NCI-H2227 (cell line): ENCODE measurements around the gene ALKBH3.

ENCODE experiments used
- DNase-seq: peaks from one replicate; lab custom pipeline; 2025; ENCODE audit not compliant: unreplicated experiment; lab: John Stamatoyannopoulos, UW

The ALKBH3 gene

GRCh38 chr11:43937434-43938411 is 57.1 kb downstream of the ALKBH3 start:
- no peak for DNase-seq

DNA sequence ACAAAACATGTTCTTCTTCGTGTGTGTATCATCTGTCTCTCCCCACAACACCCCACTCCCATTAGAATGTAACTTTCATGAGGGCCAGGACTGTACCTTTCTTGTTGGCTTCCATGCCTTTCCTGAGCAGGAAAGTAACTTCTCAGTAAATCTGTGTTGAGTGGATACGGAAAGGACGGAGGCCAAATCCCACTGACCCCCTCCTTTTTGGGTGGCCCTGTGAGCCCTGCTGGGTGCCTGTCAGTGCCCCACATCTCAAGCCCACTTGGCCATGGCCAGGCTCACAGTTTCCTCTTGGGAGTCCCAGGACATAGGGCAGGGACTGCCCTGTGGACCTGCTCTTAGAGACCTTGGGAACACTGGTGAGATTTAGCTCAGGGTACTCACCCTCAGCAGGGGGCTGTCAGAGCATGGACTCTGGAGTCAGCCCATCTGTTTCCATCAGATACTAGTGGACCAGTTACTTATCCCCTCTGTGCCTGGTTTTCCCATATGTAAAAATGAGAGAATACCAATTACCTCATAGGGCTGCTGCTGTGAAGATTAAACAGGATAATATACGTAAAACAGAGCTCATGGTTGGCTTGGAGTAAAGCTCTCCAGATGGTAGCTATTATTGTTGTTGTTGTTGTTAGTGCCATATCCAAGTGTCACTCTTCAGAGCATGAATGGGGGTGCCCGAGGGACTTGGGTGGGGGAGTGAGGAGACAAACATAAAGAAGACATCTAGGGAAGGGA is 60.8 kb downstream of the ALKBH3 start:
- DNase-seq, result no peak

- peak; percentile 63 for DNase-seq
Measured at GRCh38 chr11:43942662-43943371, 62.2 kb downstream of the ALKBH3 start.

DNA sequence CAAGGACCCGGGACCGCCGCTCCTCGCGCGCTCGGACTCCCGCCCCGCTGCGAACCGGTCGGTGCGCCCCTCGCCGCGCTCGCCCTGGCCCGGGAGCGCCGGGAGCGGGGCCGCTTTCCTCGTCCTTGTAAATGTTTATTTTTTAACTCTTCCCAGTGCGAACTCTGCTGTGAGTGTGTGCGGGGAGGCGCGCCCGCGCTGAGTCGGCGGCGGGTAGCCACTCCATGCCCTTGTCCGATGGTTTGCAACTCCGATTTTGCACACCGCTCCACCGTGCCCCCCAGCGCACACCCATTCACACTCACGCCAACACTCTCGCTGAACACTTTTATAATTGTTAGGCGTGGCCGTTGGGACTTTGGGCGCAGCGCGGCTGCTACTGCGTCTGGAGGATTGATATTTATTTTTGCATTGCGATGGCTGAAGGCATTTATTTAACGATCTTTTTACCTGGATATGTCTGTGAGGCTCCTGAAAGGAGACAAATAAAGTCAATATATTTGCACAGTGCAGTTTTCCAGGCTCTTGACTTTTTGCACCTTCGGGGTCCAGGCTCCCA is 62.8 kb downstream of the ALKBH3 start:
- DNase-seq, result peak; percentile 63

DNA sequence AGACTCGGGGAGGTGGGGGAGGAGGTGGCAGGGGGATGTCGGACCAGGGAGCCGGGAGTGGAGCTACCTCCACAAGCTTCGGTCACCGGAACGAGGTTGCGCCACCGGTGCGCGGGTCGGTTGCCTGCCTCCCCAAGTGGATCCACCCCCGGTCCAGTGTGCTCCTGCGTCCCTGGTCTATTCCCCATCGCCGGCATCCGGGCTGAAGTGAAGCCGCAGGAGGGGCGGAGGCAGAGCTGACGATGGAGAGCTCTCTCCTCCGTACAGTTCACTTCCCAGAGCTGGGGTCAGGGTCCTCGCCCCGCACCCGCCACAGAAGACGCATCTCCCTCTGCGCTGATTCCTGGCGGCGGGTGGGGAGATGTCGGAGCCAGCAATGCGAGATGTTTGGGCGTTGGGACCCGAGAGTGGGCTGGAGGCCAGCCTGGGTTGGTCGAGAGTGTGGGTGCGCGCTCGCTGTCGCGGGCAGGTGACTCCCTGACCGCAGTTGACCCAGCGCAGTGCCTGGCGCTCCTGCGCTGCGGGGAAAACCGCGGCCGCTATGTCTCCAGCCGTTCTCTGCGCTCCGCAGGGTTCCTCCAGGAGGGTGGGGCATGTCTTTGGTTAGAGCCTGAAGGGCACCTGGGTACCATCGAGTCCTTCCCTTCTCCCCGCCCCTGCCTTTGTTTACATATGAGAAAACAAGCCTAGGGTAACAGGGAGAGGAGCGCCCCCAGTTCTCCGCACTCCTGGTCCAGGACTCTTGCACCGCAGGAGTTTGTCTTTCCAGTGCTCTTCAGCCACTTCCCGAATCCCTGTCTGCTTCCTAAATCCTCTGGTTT is 63.5 kb downstream of the ALKBH3 start:
- peak; percentile 60 for DNase-seq

GRCh38 chr11:43944761-43945311 is 64.2 kb downstream of the ALKBH3 start:
- peak; percentile 58 for DNase-seq

- DNase-seq, result peak; percentile 56
Measured at GRCh38 chr11:43947003-43947500, 66.4 kb downstream of the ALKBH3 start.

- DNase-seq, result no peak
Measured at GRCh38 chr11:43947815-43948214, 67.2 kb downstream of the ALKBH3 start.

DNA sequence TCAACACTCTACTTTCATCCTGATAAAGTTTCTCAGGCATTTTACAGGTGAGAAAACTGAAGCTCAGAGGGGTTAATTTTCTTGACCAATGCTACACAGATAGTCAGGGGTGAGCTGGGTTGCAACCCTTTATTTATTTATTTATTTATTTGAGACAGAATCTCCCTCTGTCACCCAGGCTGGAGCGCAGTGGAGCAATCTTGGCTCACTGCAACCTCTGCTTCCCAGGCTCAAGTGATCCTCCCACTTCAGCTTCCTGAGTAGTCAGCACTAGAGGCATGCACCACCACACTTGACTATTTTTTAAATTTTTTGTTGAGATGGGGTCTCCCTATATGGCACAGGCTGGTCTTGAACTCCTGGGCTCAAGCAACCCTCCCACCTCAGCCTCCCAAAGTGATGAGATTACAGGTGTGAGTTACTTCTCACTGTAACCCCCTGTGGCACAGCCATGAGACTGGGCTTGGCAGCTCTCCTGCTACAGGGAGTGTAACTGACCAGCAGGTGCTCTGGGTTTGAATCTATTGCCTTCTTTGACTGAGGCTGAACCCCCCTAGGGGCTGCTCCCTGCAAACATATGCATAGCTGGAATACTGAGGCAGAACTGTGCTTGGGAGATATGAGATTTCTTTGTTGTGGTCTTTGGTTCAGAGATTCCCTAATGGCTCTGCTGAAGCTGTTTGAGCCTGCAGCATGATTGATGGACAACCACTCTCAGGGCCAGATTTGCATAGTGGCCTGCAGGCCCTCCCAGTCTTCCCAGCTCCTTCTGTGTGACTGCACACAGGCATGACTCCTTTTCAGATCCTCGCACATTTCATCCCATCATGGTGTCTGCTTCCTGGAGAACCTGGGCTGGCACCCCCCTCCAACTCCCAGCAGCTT is 68.0 kb downstream of the ALKBH3 start:
- no peak for DNase-seq

- no peak for DNase-seq
Measured at GRCh38 chr11:43950311-43950855, 69.8 kb downstream of the ALKBH3 start.

- no peak for DNase-seq
Measured at GRCh38 chr11:43951231-43951630, 70.6 kb downstream of the ALKBH3 start.

GRCh38 chr11:43952020-43952400 is 71.4 kb downstream of the ALKBH3 start:
- no peak for DNase-seq

DNA sequence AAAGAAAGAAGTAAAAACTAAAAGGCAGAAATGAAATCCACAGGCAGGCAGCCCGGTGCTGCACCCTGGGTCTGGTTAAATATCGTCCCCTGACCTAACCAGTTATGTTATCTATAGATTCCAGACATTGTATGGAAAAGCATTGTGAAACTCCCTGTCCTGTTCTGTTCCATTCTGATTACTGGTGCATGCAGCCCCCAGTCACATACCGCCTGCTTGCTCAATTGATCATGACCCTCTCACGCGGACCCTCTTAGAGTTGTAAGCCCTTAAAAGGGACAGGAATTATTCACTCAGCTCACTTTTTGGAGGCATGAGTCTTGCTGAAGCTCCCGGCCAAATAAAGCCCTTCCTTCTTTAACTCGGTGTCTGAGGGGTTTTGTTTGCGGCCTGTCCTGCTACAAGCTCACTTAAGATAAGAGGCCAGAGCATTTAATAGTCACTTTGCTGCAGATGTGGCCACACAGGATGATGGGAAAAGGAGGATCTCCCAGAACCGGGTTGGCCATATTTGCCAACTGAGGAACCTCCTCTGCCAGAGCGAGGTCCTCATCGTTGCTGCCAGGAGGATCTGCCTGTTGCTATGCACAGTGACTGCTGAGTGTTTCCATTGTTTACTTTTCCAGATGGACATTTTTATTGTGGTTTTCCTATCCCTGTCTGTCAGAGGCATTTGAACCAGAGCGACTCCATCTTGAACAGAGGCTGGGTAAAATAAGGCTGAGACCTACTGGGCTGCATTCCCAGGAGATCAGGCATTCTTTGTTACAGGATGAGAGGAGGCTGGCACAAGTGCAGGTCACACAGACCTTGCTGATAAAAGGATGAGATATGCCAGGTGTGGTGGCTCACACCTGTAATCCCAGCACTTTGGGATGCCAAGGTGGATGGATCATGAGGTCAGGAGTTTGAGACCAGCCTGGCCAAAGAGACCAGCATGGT is 72.0 kb downstream of the ALKBH3 start:
- DNase-seq, result no peak

GRCh38 chr11:43953521-43953920 is 72.9 kb downstream of the ALKBH3 start:
- DNase-seq, result no peak

GRCh38 chr11:43954241-43954640 is 73.6 kb downstream of the ALKBH3 start:
- no peak for DNase-seq

DNA sequence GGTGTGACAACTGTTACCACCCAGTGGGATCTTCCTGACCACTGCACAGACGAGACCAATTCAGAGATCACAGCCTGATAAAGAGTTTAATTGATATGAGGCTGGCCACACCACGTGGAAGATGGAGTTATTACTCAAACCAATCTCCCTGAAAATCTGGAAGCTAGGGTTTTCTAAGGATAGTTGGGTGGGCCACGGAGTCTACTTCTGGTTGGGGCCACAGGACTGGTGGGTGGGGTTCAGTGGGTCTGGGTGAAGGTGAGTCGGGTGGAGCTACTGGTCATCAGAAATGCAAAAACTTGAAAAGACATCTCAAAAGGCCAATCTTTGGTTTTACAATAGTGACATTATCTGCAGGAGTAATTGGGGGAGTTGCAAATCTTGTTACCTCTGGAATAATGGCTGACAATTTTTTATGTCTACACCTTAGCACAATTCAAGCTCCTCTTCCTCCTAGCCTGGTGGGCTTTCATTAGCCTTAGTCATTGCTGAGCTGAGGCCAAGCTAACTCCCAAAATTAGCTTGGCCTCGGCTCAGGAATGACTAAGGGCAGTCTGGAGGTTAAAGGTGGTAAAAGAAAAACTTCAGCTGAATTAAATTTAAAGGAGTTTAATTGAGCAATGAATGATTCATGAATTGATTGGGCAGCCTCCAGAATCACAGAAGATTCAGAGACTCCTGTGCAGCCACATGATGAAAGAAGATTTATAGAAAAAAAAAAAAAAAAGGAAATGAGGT is 74.9 kb downstream of the ALKBH3 start:
- no peak for DNase-seq

DNA sequence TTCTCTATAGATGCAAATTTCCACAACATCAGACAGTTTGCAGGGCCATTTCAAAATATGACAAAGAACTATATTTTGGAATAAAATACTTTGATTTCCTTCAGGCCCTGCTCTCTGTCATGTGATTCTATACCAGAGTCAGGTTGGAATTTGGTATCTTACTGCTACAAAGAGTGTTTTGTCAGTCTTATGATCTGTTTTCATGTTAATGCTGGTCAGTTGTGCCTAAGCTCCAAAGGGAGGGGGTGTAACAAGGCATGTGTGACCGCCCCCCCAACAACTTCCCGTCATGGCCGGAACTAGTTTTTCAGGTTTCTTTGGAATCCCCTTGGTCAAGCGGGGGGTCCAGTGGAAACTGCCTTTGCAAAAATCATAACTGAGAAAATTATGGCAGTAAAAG is 76.9 kb downstream of the ALKBH3 start:
- no peak for DNase-seq
